IMR-90 (cell line): ENCODE results near the gene DCDC1. TPM values are rescaled to one million over a fixed set of nuclear protein-coding genes. Genes with fewer than 3 reads are reported as not detected.

Experiments used
- ATAC-seq: fragments of 200-7000 bp; cut with Tn5 transposase; 2 replicates; pipeline ENCODE4 v1.9.1; 2020; ENCODE audit warnings: low read depth, mild to moderate bottlenecking, moderate library complexity
- BruUV-seq: library from RNA; stranded (reverse); fragments of 400-500 nt; replicated peaks from 2 replicates; lab custom pipeline; 2021; lab: Mats Ljungman, UMichigan
- CTCF ChIA-PET: fragments of 300-600 bp; formaldehyde crosslinking; extraction: SDS; loops from one replicate; lab custom pipeline; 2021; ENCODE audit warnings: antibody characterized with exemption; lab: Yijun Ruan, JAX
- POLR2A ChIA-PET: fragments of 300-600 bp; sonication (Branson Sonifier 250); formaldehyde crosslinking; loops from one replicate; lab custom pipeline; 2022; ENCODE audit warnings: antibody characterized with exemption; ENCODE audit not compliant: unreplicated experiment; lab: Charles Lee
- DNase-seq: peaks from one replicate; pipeline ENCODE4 v3.0.0; 2013
- H2AFZ ChIP-seq: replicated peaks from 2 replicates; pipeline ENCODE3; 2013; ENCODE audit warnings: low read length, mild to moderate bottlenecking; ENCODE audit not compliant: poor library complexity
- H2AK5ac ChIP-seq: 2 replicates; pipeline ENCODE4 v1.6.1; 2013; ENCODE audit warnings: low read depth, low read length, inconsistent platforms
- H2AK9ac ChIP-seq: replicated peaks from 2 replicates; pipeline ENCODE3; 2013; ENCODE audit warnings: mild to moderate bottlenecking, low read depth, low read length, moderate library complexity; ENCODE audit not compliant: poor library complexity
- H2BK120ac ChIP-seq: 2 replicates; pipeline ENCODE4 v1.6.1; 2013; ENCODE audit warnings: low read depth, low read length, inconsistent platforms
- H2BK15ac ChIP-seq: 3 replicates; pipeline ENCODE4 v1.6.1; 2013; ENCODE audit warnings: low read depth, low read length, inconsistent platforms
- H2BK20ac ChIP-seq: 2 replicates; pipeline ENCODE4 v1.6.1; 2013; ENCODE audit warnings: low read depth, mild to moderate bottlenecking, inconsistent platforms, low read length, moderate library complexity
- H2BK5ac ChIP-seq: 2 replicates; pipeline ENCODE4 v1.6.1; 2013; ENCODE audit warnings: mild to moderate bottlenecking, low read depth, low read length, inconsistent platforms; ENCODE audit not compliant: poor library complexity, severe bottlenecking
- H3K14ac ChIP-seq: replicated peaks from 2 replicates; pipeline ENCODE4 v1.6.1; 2013; ENCODE audit warnings: low read depth, low read length, inconsistent platforms
- H3K18ac ChIP-seq: 2 replicates; pipeline ENCODE4 v1.6.1; 2013; ENCODE audit warnings: low read depth, low read length, control low read depth
- H3K23ac ChIP-seq: 2 replicates; pipeline ENCODE4 v1.6.1; 2013; ENCODE audit warnings: low read depth, low read length, inconsistent platforms
- H3K27ac ChIP-seq: 2 replicates; pipeline ENCODE4 v1.5.1; 2013; ENCODE audit warnings: mild to moderate bottlenecking, control low read depth, low read length; ENCODE audit not compliant: insufficient read depth
- H3K27me3 ChIP-seq: 2 replicates; pipeline ENCODE4 v1.6.1; 2013; ENCODE audit warnings: low read length; ENCODE audit not compliant: control insufficient read depth, insufficient read depth
- H3K36me3 ChIP-seq: 2 replicates; pipeline ENCODE4 v1.6.1; 2013; ENCODE audit warnings: low read length, mixed read lengths; ENCODE audit not compliant: control insufficient read depth, insufficient read depth
- H3K4ac ChIP-seq: 2 replicates; pipeline ENCODE4 v1.6.1; 2013; ENCODE audit warnings: low read depth, low read length, inconsistent platforms
- H3K4me1 ChIP-seq: 2 replicates; pipeline ENCODE4 v1.6.1; 2013; ENCODE audit warnings: low read length, mixed read lengths; ENCODE audit not compliant: control insufficient read depth, insufficient read depth
- H3K4me2 ChIP-seq: 2 replicates; pipeline ENCODE4 v1.6.1; 2013; ENCODE audit warnings: low read depth, mild to moderate bottlenecking, control low read depth, low read length, moderate library complexity
- H3K4me3 ChIP-seq: 2 replicates; pipeline ENCODE4 v1.5.1; 2013; ENCODE audit warnings: low read depth, mild to moderate bottlenecking, control low read depth, low read length, moderate library complexity; ENCODE audit not compliant: insufficient read depth
- H3K56ac ChIP-seq: 2 replicates; pipeline ENCODE4 v1.6.1; 2013; ENCODE audit warnings: low read length, inconsistent platforms; ENCODE audit not compliant: insufficient read depth; ENCODE audit errors: extremely low read depth
- H3K79me1 ChIP-seq, 2 experiments: 2 replicates each; pipeline ENCODE4 v1.6.1; 2013; ENCODE audit warnings: low read length in 2 of 2, inconsistent platforms in 1 of 2, low read depth in 1 of 2
- H3K9ac ChIP-seq: 2 replicates; pipeline ENCODE4 v1.6.1; 2013; ENCODE audit warnings: low read depth, low read length, control low read depth
- H3K9me1 ChIP-seq: 2 replicates; pipeline ENCODE4 v1.6.1; 2013; ENCODE audit warnings: low read length, inconsistent platforms; ENCODE audit not compliant: insufficient read depth
- H3K9me3 ChIP-seq: 2 replicates; pipeline ENCODE4 v1.6.1; 2013; ENCODE audit warnings: low read length; ENCODE audit not compliant: control insufficient read depth, insufficient read depth
- H4K20me1 ChIP-seq: 2 replicates; pipeline ENCODE4 v1.6.1; 2013; ENCODE audit warnings: low read length, inconsistent platforms; ENCODE audit not compliant: insufficient read depth
- H4K5ac ChIP-seq: 2 replicates; pipeline ENCODE4 v1.6.1; 2013; ENCODE audit warnings: mild to moderate bottlenecking, low read depth, low read length, control low read depth
- H4K8ac ChIP-seq, 2 experiments: 2 replicates each; pipeline ENCODE4 v1.6.1; 2013; ENCODE audit warnings: low read depth in 2 of 2, low read length in 2 of 2, control low read depth in 1 of 2, inconsistent platforms in 1 of 2
- H4K91ac ChIP-seq: 2 replicates; pipeline ENCODE4 v1.6.1; 2013; ENCODE audit warnings: low read depth, low read length, inconsistent platforms; ENCODE audit not compliant: insufficient read depth
- CHD1 ChIP-seq: IDR thresholded peaks from 2 replicates; pipeline ENCODE4 v1.6.1; 2012; ENCODE audit warnings: low read depth, low read length, improper control_type of control experiment
- ELK1 ChIP-seq: fragments of 150-350 bp; IDR thresholded peaks from 2 replicates; pipeline ENCODE4 v1.6.1; 2016; ENCODE audit warnings: low read depth, mild to moderate bottlenecking, low read length, moderate library complexity, borderline replicate concordance
- FOS ChIP-seq: fragments of 150-350 bp; IDR thresholded peaks from 2 replicates; pipeline ENCODE4 v1.6.1; 2016; ENCODE audit warnings: low read depth, low read length
- MAZ ChIP-seq: IDR thresholded peaks from 2 replicates; pipeline ENCODE4 v1.6.1; 2012; ENCODE audit warnings: low read depth, mild to moderate bottlenecking, low read length, improper control_type of control experiment, moderate library complexity, borderline replicate concordance
- MXI1 ChIP-seq: IDR thresholded peaks from 2 replicates; pipeline ENCODE4 v1.6.1; 2012; ENCODE audit warnings: low read depth, mild to moderate bottlenecking, low read length, moderate library complexity, borderline replicate concordance
- RAD21 ChIP-seq: IDR thresholded peaks from 2 replicates; pipeline ENCODE4 v1.6.1; 2012; ENCODE audit warnings: low read length, improper control_type of control experiment
- RCOR1 ChIP-seq: IDR thresholded peaks from 2 replicates; pipeline ENCODE4 v1.6.1; 2012; ENCODE audit warnings: mild to moderate bottlenecking, low read length, improper control_type of control experiment; ENCODE audit not compliant: insufficient replicate concordance
- SMC3 ChIP-seq: fragments of 150-350 bp; IDR thresholded peaks from 2 replicates; pipeline ENCODE4 v1.6.1; 2016; ENCODE audit warnings: low read depth, mild to moderate bottlenecking, antibody characterized with exemption, low read length, moderate library complexity
- USF2 ChIP-seq: fragments of 150-350 bp; IDR thresholded peaks from 2 replicates; pipeline ENCODE4 v1.6.1; 2017; ENCODE audit warnings: mild to moderate bottlenecking, antibody characterized with exemption, low read length, low read depth
- WGBS, 2 experiments: methylation state at CpG; one replicate each; pipeline versions ENCODE4 v1.1.5 to v1.1.7; 2013; ENCODE audit warnings: missing lambda C conversion rate in 2 of 2; ENCODE audit not compliant: insufficient read length in 1 of 2; ENCODE audit errors: extremely low coverage in 2 of 2; 5-methylcytosine and 5-hydroxymethylcytosine counted together
- dilution Hi-C: fragments of 300-500 bp; cut with HindIII; formaldehyde crosslinking; loops from one replicate; pipeline ENCODE4 v1.14.3; 2018; ENCODE audit warnings: low sequenced_read_pairs; ENCODE audit not compliant: unreplicated experiment
- in situ Hi-C: fragments of 300-500 bp; cut with MboI; formaldehyde crosslinking; loops from 3 replicates; pipeline ENCODE4 v1.14.3; 2019; ENCODE audit warnings: low sequenced_read_pairs, inconsistent platforms, mixed read lengths
- intact Hi-C: fragments of 100-400 bp; cut with micrococcal nuclease; formaldehyde crosslinking; loops from 2 replicates; pipeline ENCODE4 v1.10.0; 2022
- polyA plus RNA-seq, 3 experiments: library from polyadenylated mRNA; depleted of rRNA; stranded (reverse); fragments of >200 nt; gene quantifications; 2 replicates each; pipeline ENCODE4 v1.2.3, GENCODE V29; 2012; ENCODE audit warnings: low replicate concordance in 1 of 3
- total RNA-seq: library from RNA; depleted of rRNA; stranded (reverse); fragments of >200 nt; gene quantifications from 2 replicates; pipeline ENCODE4 v1.2.3, GENCODE V29; 2012

The DCDC1 gene
- total and polyA plus RNA-seq, 2 of the 4 experiments (the other 2 are of a cell fraction): not detected

- H2AK5ac ChIP-seq: no peak overlapping the region
- H3K14ac ChIP-seq: no peak overlapping the region
- no peak overlapping the region for H2BK120ac ChIP-seq
- H3K9me1 ChIP-seq: no peaks in the 10 kb centered on the region
- H2AFZ ChIP-seq: no peak overlapping the region
- no peak overlapping the region for H3K4me3 ChIP-seq
- BruUV-seq: no TSS peak
- no peak overlapping the region for H2AK9ac ChIP-seq
- no peak overlapping the region for H2BK20ac ChIP-seq
- DNase-seq (no peak), ATAC-seq (no peak)
- WGBS, 2 experiments: no CpG with 5 or more reads among the region's 1 CpG
- dilution Hi-C loops: no loop called here
- intact Hi-C loops: loop anchor here (10.0 kb wide), 1 partner anchor 253 kb away; no protein-coding TSS in a partner anchor
- H3K18ac ChIP-seq: no peak overlapping the region
- H3K4ac ChIP-seq: no peak overlapping the region
- no peak overlapping the region for H4K91ac ChIP-seq
- no peak overlapping the region for H3K56ac ChIP-seq
- H3K23ac ChIP-seq: no peak overlapping the region
- no peaks in the 10 kb centered on the region for H3K27me3 ChIP-seq
- no peak overlapping the region for H3K27ac ChIP-seq
- in situ Hi-C loops: loop anchor here (25.0 kb wide), 1 partner anchor 931 kb away; no protein-coding TSS in a partner anchor
- POLR2A ChIA-PET: no interaction called here
- H3K79me1 ChIP-seq: no peaks in the 10 kb centered on the region
- H2BK15ac ChIP-seq: no peak overlapping the region
- H3K4me2 ChIP-seq: no peak overlapping the region
- H3K4me1 ChIP-seq: no peaks in the 10 kb centered on the region
- no peak overlapping the region for H4K5ac ChIP-seq
- H4K8ac ChIP-seq: no peak overlapping the region
- H3K9ac ChIP-seq: no peak overlapping the region
- no peaks in the 10 kb centered on the region for H3K36me3 ChIP-seq
- no peaks in the 10 kb centered on the region for H4K20me1 ChIP-seq
- no peaks in the 10 kb centered on the region for H3K9me3 ChIP-seq
- CTCF ChIA-PET: interaction anchor here (0.6 kb wide), 1 partner anchor 643 kb away, joined by 3 read pairs; no protein-coding TSS in a partner anchor
- TF ChIP-seq CHD1: no peak
- TF ChIP-seq ELK1: no peak
- no peak for TF ChIP-seq USF2
- no peak for TF ChIP-seq MXI1
- TF ChIP-seq SMC3: no peak
- no peak for TF ChIP-seq RAD21
- TF ChIP-seq FOS: no peak
- no peak for TF ChIP-seq MAZ
- no peak for TF ChIP-seq RCOR1
- no peak overlapping the region for H2BK5ac ChIP-seq
These were observed 137.9 kb downstream of the DCDC1 start for GRCh38 chr11:31231601-31232000.
